Measurements from ENCODE around the gene CDC42BPG. TPM values are rescaled to one million over a fixed set of nuclear protein-coding genes. Genes with fewer than 3 reads are reported as not detected.

The CDC42BPG gene
- total and polyA plus RNA-seq, 9 of the 15 experiments (the other 6 are each of a cell fraction or from before 2014, with no cell fraction given) = 0.04 to 8.8 (median 2.1) TPM

GRCh38 chr11:64878223-64878493, 33.7 kb upstream of the CDC42BPG start (continued):
- TF ChIP-seq ZBTB11 (CRISPR knock-in tag; IDR thresholded peaks at IDR 0.05) (no peak), EWSR1 (IDR thresholded peaks at IDR 0.05; ENCODE audit: borderline replicate concordance, low read depth, partially characterized antibody) (no peak), ZKSCAN8 (CRISPR knock-in tag; IDR thresholded peaks at IDR 0.05) (no peak), YBX1 (IDR thresholded peaks at IDR 0.05) (no peak), KLF10 (CRISPR knock-in tag; IDR thresholded peaks at IDR 0.05) (no peak), ZNF77 (CRISPR knock-in tag; IDR thresholded peaks at IDR 0.05) (no peak), NONO (IDR thresholded peaks at IDR 0.05; ENCODE audit: low read depth in 2 of 2, low read length in 1 of 2) (0 out of 4 replicates have a peak, but pooled peaks of 1 of the 2 experiments have one; percentile 57), AFF1 (IDR thresholded peaks at IDR 0.05; ENCODE audit: low read depth in 1 of 2, partially characterized antibody in 2 of 2) (no peak), KAT8 (IDR thresholded peaks at IDR 0.05; ENCODE audit: low read depth) (no peak), MLLT1 (IDR thresholded peaks at IDR 0.05) (peak in 1 of 2 experiments; percentile 42; a peak in 1 of 4 replicates), MYC (IDR thresholded peaks at IDR 0.05; ENCODE audit: low read depth, low read length) (no peak), MYC (CRISPR knock-in tag; IDR thresholded peaks at IDR 0.05; ENCODE audit: borderline replicate concordance, low read depth) (peak; percentile 70; the same call in 1 of the 2 replicates), LEF1 (IDR thresholded peaks at IDR 0.05) (no peak), OTX1 (CRISPR knock-in tag; IDR thresholded peaks at IDR 0.05) (peak; percentile 45; the same call in 1 of the 2 replicates), ZNF12 (CRISPR knock-in tag; IDR thresholded peaks at IDR 0.05) (no peak; the same call in 1 of the 2 replicates), ZNF655 (CRISPR knock-in tag; IDR thresholded peaks at IDR 0.05) (no peak), ZC3H4 (CRISPR knock-in tag; IDR thresholded peaks at IDR 0.05; ENCODE audit: borderline replicate concordance) (peak; percentile 10; the same call in 1 of the 2 replicates)

Measured in K562 (cell line).